Right lobe of liver (tissue), 4 donors: ENCODE measurements around the gene GPD1L.

Source experiments
- POLR2A ChIP-seq: fragments of 450-650 bp; IDR thresholded peaks from one replicate; pipeline ENCODE4 v1.6.1; 2017; ENCODE audit warnings: antibody characterized with exemption, mild to moderate bottlenecking
- TF ChIP-seq, protein P1 (sequence below), 4 donors: fragments of 200-600 bp in 3 of 4; fragments of 450-650 bp in 1 of 4; IDR thresholded peaks; one replicate each; pipeline versions ENCODE4 v1.5.1 to v1.8.0; 2016 to 2022; ENCODE audit warnings: antibody characterized with exemption in 4 of 4, mild to moderate bottlenecking in 2 of 4
- donor health status: DM: no; HTN: no; CAD: no.
- donor health status: DM: no; HTN: no; CAD: no.
- donor health status: DM: no; HTN: yes; CAD: no.

DNA sequence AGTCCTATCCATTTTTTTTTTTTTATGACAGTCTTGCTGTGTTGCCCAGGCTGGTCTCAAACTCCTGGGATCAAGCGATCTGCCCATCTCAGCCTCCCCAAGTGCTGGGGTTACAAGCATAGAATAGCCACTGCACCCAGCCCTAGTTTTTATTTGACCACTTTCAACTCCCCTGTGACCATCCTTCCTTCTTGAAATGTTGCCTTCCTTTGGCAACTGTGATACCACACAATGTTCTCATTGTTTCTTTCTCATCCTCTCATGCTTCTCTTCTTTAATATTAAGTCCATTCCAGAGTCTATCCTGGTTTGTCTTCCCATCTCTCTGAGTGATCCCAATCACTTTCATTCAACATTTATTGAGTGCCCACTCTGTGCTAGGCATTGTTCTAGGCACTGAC, 7.9 kb upstream of the GPD1L start:
- TF ChIP-seq POLR2A: no peak
- TF ChIP-seq, protein P1, sequence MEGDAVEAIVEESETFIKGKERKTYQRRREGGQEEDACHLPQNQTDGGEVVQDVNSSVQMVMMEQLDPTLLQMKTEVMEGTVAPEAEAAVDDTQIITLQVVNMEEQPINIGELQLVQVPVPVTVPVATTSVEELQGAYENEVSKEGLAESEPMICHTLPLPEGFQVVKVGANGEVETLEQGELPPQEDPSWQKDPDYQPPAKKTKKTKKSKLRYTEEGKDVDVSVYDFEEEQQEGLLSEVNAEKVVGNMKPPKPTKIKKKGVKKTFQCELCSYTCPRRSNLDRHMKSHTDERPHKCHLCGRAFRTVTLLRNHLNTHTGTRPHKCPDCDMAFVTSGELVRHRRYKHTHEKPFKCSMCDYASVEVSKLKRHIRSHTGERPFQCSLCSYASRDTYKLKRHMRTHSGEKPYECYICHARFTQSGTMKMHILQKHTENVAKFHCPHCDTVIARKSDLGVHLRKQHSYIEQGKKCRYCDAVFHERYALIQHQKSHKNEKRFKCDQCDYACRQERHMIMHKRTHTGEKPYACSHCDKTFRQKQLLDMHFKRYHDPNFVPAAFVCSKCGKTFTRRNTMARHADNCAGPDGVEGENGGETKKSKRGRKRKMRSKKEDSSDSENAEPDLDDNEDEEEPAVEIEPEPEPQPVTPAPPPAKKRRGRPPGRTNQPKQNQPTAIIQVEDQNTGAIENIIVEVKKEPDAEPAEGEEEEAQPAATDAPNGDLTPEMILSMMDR (IDR thresholded peaks at IDR 0.05): no peak
